Endothelial cell of umbilical vein (primary cell): Measurements from ENCODE around the gene PUS7L.

Source experiments
- POLR2A ChIP-seq: IDR thresholded peaks from 2 replicates; pipeline ENCODE4 v1.6.1; 2012; ENCODE audit warnings: low read depth, mild to moderate bottlenecking, control low read depth, low read length
- TF ChIP-seq, protein P1 (sequence below), 2 donors: IDR thresholded peaks; 1 replicate in 1 of 2; 2 replicates in 1 of 2; pipeline ENCODE4 v1.5.1; 2011; ENCODE audit warnings: low read length in 2 of 2, mild to moderate bottlenecking in 2 of 2, moderate library complexity in 2 of 2, control low read depth in 1 of 2, inconsistent platforms in 1 of 2, low read depth in 1 of 2; ENCODE audit not compliant: insufficient read depth in 1 of 2; ENCODE audit errors: extremely low read depth in 1 of 2

- no peak for TF ChIP-seq POLR2A
- TF ChIP-seq, protein P1, sequence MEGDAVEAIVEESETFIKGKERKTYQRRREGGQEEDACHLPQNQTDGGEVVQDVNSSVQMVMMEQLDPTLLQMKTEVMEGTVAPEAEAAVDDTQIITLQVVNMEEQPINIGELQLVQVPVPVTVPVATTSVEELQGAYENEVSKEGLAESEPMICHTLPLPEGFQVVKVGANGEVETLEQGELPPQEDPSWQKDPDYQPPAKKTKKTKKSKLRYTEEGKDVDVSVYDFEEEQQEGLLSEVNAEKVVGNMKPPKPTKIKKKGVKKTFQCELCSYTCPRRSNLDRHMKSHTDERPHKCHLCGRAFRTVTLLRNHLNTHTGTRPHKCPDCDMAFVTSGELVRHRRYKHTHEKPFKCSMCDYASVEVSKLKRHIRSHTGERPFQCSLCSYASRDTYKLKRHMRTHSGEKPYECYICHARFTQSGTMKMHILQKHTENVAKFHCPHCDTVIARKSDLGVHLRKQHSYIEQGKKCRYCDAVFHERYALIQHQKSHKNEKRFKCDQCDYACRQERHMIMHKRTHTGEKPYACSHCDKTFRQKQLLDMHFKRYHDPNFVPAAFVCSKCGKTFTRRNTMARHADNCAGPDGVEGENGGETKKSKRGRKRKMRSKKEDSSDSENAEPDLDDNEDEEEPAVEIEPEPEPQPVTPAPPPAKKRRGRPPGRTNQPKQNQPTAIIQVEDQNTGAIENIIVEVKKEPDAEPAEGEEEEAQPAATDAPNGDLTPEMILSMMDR (IDR thresholded peaks at IDR 0.05; ENCODE audit: extremely low read depth in 1 of 2, insufficient read depth in 1 of 2, low read depth in 1 of 2, low read length in 2 of 2) = no peak
These were observed 13.8 kb downstream of the PUS7L start for GRCh38 chr12:43744826-43745225.
